GM10266 (cell line): Measurements from ENCODE around the gene EIF2A.
"Not testable (repeated sequence)": the region's sequence is repeated elsewhere in the genome, so short reads cannot be mapped to it uniquely, and the experiment has no call there.

Source experiments
- DNase-seq: peaks from one replicate; pipeline ENCODE4 v3.0.0; 2012; ENCODE audit errors: extremely low spot score
- TF ChIP-seq, protein P1 (sequence below): IDR thresholded peaks from 2 replicates; pipeline ENCODE4 v1.5.1; 2012; ENCODE audit warnings: mild to moderate bottlenecking, low read depth; ENCODE audit not compliant: control insufficient read depth, insufficient read depth; ENCODE audit errors: missing control alignments

The EIF2A gene

DNA sequence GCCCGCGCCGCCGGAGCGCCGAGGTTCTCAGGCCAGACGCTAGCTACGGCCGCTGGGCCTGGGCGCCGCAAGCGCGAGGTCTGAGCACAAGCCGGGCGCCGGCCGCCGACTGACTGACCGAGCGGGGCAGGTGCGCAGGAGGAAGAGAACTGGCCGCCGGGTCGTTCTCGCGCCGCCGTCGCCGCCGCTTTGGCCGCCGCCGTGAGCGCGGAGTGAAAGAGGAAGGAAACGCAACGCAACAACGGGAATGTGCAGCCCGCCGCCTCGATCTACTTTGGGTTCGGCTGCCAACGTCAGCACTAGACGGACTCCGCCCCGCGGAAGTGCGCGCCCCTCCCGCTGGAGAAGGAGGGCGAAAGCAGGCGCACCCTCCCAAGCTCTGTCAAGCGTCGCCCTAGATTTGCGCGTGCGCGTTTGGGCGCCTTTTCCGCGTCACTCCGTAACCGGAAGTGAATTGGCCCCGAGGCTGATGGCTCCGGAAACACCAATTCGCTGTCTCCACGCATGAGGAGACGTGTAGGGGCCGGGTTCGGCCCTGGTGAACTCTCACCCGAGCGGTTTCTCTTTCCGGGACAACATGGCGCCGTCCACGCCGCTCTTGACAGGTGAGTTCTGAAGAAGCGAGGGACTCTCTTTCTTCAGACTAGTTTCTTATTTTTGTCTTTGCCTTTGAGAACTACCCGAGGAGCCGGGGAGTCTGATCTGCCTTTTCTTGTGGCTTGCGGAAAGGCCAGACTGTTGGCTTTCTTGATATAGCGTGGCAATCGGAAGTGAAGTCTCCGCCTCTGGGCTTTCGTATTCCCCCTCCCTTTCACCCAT is at the start of gene EIF2A, which contains the start of gene SERP1:
EIF2A (plus strand) TSS at position 562 of the 819 bp plus-strand sequence; CDS start at position 578, 16 bp downstream.
SERP1 (minus strand) TSS at position 271 of the 819 bp plus-strand sequence. CDS start 361 bp downstream, outside the sequence.
- peak; percentile 93 for DNase-seq
- TF ChIP-seq, protein P1, sequence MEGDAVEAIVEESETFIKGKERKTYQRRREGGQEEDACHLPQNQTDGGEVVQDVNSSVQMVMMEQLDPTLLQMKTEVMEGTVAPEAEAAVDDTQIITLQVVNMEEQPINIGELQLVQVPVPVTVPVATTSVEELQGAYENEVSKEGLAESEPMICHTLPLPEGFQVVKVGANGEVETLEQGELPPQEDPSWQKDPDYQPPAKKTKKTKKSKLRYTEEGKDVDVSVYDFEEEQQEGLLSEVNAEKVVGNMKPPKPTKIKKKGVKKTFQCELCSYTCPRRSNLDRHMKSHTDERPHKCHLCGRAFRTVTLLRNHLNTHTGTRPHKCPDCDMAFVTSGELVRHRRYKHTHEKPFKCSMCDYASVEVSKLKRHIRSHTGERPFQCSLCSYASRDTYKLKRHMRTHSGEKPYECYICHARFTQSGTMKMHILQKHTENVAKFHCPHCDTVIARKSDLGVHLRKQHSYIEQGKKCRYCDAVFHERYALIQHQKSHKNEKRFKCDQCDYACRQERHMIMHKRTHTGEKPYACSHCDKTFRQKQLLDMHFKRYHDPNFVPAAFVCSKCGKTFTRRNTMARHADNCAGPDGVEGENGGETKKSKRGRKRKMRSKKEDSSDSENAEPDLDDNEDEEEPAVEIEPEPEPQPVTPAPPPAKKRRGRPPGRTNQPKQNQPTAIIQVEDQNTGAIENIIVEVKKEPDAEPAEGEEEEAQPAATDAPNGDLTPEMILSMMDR, result no peak

DNA sequence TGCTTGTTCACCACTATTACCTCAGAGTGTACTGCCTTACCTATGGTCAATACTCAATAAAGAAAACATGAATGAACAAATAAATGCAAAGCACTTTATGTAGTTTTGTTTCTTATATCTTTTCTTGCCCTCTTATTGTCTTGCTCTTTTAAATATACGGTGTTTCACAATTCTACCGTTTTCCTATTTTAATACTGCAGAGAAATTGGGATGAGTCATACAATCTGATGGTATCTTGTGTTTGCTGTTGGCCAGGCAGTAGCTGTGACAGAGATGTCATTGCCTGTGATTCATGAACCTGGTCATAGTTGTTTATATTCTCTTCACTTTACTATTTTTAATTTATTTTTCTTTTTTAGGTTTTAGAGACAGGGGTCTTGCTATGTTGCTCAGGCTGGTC is 48.6 kb upstream of the EIF2A start:
- DNase-seq, result no peak

DNA sequence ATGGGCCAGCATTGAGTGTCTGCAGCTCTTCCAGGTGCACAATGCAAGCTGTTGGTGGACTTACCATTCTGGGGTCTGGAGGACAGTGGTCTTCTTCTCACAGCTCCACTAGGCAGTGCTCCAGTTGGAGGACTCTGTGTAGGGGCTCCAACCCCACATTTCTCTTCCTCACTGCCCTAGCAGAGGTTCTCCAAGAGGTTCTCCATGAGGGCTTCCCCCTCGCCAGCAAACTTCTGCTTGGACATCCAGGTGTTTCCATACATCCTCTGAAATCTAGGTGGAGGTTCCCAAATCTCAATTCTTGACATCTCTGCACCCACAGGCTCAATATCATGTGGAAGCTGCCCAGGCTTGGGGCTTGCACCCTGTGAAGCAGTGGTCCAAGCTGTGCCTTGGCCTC is 45.6 kb upstream of the EIF2A start:
- DNase-seq, result not testable (repeated sequence)

More for the DNA sequence above, 48.6 kb upstream of the EIF2A start:
- TF ChIP-seq, protein P1, result no peak

DNA sequence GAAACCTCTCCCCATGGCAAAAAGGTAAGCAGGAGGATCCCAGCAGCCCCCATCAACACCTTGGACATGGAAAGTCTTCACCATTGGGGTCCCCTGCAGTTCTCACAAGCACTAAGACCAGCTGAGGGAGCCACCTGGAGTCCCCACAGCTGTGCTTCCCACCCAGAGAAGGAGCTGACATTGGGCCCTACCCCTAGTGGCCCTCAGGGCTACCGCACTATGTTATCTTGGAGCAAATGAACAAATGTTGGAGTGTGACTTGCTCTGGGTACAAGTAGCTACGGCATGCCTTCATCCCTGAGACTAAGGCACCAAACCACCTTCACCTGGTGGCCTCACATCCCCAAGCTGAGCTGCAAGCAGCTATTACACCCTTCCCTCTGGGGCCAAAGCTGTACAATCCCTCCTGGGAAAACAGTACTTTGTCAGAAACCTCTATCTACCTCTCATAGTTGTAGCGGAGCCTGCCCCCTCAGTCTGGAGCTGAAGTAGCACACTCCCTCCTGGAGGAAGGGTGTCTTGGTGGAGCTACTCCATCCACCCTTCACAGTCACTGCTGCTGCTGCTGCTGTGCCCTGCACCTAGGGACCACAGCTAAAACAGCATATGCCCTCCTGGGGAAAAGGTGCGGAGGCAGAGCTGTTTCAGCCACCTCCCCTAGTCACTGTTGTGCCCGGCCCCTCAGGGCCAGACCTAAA is 43.0 kb upstream of the EIF2A start:
- TF ChIP-seq, protein P1, result no peak
- DNase-seq, result no peak

DNA sequence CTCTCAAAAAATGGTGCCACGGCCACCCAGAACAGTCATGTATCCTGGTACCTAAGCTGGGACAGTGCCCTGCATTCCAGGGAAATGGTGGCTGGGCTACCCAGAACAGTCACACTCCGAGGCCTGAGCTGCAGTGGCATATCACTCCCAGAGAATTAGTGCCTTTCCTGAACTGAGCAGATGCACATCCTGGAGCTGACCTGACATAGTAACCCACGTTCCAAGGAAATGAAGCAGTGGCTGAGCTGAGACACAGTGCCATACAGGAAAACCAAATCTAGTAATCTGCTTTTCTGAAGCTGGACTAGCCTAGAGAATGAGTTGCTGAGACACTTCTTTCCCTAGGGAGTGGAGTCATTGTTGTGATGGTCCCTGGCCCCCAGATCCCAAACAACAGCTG is 42.1 kb upstream of the EIF2A start:
- TF ChIP-seq, protein P1, result no peak
- DNase-seq, result no peak

DNA sequence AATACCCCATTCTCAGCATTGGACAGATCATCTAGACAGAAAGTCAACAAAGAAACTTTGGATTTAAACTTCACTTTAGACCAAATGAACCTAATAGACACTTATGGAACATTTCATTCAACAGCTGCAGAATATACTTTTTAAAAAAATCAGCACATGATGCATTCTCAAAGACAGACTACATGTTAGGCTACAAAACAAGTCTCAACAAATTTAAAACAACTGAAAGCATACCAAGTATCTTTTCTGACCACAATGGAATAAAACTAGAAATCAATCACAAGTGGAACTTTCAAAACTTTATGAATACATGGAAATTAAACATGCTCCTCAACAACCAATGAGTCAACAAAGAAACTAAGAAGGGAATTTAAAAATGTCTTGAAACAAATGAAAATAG is 38.2 kb upstream of the EIF2A start:
- TF ChIP-seq, protein P1, result no peak
- DNase-seq, result no peak

DNA sequence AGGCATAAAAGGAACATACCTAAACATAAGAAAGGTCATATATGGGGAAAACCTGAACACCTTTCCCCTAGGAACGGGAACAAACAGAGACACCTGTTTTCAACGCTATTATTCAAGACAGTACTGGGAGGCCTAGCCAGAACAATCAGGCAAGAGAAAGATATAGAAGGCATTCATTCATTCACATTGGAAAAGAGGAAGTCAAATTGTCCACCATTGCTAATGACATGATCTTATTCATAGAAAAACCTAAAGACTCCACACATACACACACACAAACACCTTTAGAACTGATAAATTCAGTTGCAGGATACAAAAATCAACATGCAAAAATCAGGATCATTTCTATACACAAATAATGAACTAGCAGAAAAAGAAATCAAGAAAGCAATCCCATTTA is 36.8 kb upstream of the EIF2A start:
- TF ChIP-seq, protein P1, result no peak
- no peak for DNase-seq
